NCI-H2196 (cell line): ENCODE results near the gene TBP.

ENCODE experiments used
- DNase-seq: peaks from one replicate; lab custom pipeline; 2025; ENCODE audit not compliant: unreplicated experiment; lab: John Stamatoyannopoulos, UW

The TBP gene

DNA sequence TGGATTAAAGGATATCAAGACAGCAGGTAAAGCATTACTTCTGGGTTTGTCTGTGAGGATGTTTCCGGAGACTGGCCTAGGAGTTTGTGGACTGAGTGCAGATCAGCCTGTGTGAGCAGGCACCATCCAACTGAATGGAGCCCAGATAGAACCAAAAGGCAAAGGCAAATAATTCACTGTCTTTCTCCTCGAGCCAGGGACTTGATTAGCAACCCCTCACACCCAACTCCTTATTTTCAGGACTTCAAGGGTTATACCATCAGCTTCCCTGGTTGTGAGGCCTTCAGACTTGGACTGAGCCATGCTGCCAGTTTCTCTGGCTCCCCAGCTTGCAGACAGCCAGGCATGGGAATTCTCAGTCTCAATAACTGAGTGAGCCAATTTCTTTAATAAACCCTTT, 20.4 kb upstream of the TBP start:
- DNase-seq, result no peak

DNA sequence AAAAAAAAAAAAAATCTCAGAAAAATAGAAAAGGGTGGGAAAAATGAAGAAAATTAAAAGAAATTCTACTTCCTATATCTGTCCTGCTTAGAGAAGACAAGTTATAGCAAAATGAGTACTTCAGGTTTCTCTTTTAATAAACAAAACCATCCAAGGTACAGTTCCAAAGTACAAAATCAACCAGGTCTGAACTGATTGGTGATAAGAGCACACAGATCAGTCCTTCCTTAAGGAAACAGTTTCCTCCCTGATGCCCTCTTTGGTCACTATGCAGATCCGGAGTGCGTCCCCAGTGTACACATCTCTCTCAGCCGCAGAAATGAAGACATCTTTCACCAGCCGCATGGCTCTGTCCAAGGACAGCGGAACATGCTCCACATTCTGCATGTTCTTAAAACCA, 19.2 kb upstream of the TBP start:
- no peak for DNase-seq

DNA sequence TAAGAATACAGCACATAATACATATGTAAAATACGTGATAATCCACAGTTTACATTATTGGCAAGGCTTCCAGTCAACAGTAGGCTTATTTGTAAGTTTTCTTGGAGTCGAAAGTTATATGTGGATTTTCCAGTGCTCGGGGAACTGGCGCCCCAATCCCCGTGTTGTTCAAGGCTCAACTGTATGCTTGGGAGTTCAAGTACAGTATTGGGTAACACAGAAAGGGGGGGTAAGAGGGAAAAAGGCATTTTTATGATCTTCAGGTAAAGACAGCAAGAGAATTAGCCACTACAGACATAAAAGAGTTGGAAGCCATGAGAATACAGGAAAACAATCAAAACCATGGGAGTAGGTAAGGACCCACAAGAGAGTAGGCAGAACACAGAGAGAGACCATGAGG, 17.5 kb upstream of the TBP start:
- no peak for DNase-seq

DNA sequence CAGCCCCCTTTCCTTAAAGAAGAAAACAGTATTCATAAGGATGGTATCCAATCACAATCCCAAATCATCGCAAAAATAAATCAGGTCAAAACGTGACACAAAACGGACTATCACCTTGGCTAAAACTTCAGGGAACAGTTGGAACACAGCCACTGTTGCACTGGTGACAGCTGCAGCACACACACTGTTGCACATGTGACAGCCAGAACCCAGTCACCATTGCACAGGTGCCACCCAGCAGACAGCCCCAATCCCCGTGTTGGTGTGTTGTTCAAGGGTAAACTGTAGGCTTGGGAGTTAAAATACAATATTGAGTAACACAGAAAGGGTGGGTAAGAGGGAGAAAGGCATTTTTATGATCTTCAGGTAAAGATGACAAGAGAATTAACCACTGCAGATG, 16.8 kb upstream of the TBP start:
- no peak for DNase-seq

DNA sequence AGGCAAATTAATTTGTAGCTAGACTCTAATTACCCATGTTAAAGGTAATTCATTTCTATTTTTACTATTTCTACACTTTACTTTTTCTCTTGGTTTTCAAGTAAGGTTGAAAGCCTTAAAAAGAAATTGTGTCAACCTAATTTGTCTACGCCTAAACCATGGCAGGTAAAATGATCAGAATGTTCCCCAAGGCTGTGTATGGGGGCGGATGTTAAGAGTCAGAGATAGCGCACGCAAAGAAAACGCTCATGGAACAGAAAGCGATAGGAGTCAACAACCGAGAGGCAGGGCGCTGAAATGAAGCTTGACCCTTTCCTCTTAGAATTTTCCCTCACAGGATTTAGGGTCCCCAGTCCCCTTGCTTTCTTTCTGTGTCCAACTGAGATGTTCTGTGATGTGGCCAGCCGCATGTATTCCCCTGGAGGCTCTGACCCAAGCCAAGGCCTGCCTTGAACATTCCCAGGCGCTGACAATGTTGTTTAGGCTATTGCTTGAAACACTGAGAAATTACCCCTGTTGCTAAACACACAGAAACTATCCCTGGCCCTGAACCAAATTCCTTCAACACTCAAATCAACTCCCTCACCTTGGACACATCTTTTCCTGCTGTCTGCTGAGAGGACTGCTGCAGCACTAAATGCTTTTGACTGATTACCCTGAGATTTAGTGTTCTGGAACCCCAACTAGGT, 12.0 kb upstream of the TBP start:
- DNase-seq, result no peak

DNA sequence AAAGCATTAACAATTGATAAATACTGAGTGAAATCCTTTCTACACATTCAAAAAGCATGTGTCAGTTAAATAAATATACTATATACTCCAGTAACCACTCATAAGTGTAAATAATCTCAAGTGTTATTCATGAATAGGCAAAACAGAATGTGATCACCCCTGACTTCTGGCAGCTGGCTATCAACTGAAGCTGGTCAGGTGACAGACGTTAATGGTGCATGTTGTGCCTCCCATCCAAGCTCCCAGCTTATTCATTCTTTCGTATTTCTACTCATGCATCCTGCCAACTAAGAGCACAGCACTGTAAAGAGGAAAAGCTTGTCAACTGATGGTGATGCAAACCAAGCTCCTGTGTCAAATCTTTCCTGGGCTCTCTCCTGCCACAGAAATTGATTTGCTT, 8.8 kb upstream of the TBP start:
- DNase-seq, result peak; percentile 68

DNA sequence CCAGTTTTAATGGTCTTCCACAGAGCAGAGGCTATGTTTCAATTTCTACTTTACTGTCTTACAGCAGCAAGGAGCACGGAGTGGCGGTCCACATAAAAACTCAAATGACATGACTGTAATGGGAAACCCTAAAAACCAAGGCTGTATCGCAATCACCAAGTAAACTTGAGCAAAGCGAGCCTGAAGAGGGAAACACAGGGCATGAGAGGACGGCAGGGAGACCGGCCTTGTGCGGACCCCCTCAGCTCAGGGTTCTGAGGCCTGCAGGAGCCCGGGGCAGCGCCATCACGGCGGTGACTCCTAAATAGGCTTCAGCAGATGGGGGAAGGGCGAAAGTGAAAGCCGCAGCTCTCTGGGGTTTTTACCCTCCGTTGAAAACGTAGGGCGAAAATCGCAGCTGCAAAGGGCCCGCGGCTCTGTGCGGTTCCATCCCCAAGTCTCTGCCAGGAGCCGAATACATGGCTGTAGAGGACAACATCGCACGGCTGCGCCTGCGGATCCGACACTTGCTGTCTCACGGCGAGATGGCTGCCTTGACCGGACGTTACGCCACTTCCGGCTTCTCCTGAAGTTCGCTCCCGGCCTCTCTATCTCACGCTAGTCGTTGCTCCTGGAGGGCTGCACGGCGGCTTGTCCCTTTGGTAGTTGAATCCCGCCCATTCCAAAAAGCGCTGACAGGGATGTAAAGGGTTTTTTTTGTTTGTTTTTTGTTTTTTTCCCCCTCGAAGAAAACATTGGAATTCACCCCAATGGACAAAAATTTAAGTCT, 1.2 kb upstream of the TBP start, which contains the start of gene PSMB1:
PSMB1 (minus strand) TSS at position 543 of the 769 bp plus-strand sequence; CDS start at position 478, 65 bp downstream.
- peak; percentile 78 for DNase-seq

DNA sequence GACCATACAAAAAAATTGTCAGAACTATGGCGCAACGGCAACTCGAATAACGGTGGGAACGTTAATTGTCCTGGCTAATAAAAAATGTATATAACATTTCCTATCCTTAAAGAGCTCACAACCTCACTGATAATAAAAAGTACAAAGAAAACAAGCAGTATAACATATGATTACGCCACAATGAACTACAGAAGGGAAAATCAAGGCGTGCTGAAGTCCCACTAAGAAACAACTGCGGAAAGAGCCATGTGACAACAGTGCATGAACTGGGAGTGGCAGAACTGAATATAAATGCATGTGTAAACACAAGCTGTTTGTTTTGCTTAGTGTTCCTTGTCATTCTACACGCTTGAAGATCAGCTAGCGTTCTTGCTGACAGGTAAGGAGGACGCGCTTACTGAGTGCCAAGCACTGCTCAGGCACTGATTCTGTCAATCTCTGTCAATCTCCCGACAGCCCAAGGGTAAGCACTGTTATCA, 596 bp upstream of the TBP start:
- DNase-seq, result peak; percentile 38

DNA sequence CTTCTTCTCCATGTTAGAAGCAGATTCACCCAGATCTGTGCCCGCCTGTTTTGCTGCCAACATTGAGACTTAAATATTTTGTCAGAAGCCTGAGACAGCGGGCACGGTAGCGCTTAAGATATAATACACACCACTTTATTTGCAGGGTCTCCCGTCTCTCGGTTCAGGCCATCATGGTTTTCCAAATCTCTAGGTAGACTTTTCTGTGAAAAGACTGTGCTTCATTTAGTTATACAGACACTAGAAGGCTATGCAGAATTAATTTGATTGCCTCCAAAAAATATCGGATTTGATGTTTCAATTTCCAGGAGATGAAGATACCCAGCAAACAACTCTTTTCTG, 598 bp downstream of the TBP start:
- DNase-seq, result no peak

DNA sequence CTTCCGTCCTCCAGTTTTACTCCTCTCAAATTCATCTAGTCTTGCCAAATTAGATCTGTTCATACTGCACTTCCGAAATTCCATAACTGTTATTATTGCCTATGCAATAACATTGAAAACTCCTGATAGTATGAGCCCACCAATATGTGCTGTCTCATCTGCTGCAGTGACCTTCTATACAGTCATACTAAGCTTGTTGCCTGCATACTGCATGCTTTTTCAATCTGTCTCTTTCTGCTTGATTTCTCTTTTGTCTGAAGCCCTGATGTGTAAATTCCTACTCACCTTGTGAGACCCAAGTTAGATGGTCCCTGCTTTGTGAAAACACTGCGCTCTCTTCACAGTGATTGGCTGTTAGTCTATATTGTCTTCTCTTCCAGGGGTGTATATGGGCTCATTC, 1.1 kb downstream of the TBP start:
- DNase-seq, result no peak

DNA sequence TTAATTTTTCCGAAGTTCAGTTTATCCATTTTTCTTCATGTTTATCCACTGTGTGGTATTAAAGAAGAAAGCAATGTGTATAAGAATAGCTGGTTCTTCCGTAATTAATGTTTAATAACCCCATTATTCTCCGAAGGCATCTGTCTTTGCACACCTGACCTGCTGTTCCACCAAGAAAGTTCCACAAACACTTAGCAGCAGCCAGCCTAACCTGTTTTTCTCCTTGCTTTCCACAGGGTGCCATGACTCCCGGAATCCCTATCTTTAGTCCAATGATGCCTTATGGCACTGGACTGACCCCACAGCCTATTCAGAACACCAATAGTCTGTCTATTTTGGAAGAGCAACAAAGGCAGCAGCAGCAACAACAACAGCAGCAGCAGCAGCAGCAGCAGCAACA, 7.4 kb downstream of the TBP start:
- no peak for DNase-seq

DNA sequence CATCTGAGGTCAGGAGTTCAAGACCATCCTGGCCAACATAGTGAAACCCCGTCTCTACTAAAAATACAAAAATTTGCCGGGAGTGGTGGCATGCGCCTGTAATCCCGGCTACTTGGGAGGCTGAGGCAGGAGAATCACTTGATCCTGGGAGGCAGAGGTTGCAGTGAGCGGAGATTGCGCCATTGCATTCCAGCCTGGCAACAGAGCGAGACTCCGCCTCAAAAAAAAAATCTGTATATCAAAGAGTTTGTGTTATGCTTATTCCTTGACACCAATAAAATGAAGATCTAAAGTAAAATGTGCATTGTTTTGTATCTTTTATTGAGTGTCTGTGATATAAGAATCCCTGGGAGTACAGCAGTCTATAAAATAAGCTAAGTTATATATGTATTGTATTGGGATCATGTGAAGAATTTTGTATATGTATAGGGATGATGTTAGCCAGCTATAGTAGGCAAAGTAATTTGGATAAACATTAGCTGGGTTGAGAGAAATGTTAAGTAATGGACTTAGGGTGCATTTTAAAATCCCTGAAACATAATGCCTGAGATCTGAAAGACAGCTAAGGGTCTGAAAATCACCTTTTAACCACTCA, 10.9 kb downstream of the TBP start:
- no peak for DNase-seq

DNA sequence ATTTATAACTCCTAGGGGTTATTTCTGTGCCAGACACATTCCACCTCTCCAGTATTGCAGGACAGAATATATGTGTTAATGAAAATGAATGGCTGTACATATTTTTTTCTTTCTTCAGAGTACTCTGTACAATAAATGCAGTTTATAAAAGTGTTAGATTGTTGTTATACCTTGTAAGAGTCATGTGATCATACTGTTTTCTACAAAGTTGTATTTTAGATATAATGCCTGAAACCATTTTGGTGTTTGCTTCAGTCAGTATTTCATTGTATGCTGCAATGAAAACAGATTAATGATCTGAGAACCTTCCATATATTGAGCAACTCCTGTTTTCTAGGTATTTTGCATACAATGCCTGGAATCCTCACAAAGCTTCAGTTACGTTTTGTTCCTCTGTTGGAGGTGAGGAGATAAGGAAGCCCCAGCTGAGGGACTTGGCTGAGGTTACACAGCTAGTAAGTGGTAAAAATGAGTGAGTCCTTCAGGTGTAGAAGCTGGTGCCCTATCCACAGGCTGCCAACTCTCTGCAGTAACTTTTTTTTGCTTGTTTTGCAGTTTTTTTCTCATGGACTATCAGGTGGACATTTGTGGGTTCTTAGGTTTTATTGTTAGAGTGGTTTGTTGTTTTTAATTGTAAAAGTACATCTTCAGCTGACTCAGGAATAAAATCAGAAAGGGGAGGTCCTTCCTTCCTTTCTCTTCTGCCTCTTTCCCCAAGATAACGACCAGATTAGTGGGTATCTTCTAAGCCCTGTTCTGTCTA, 18.7 kb downstream of the TBP start:
- DNase-seq, result no peak

DNA sequence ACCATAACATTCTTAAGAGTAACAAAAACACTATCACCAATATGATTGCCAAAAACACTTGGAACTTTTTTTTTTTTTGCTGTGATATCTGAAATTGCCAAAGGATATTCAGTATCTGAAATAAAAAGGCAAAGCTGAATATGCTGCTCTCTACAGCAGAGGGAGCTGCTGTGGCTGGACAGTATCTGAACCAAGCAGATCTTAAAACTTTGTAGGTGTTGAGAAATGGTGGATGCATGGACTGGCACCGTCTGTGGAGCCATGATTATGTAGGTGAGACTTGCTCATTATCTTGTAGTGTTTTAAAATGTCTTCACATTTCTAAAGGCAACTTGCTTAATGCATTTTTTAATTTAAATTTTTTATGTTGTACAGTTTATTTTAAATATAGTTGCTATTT, 21.1 kb downstream of the TBP start:
- no peak for DNase-seq

DNA sequence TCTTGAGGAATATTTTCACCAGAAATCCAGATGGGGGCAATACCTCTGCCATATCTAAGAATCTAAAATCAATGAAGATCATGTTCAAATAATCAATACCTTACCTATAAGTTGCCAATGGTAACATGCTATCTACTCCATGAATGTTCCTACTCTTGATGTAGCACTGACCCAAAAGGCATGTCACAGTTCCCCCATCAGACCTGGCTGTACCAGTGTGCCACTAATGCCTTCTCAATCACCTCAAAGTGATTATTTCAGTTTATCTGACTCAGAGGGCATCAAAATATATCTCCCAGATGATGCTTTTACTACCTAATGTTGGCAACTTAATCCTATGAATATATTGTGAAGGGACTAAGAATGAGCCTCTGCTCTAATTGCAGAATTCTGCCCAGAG, 24.7 kb downstream of the TBP start:
- no peak for DNase-seq

DNA sequence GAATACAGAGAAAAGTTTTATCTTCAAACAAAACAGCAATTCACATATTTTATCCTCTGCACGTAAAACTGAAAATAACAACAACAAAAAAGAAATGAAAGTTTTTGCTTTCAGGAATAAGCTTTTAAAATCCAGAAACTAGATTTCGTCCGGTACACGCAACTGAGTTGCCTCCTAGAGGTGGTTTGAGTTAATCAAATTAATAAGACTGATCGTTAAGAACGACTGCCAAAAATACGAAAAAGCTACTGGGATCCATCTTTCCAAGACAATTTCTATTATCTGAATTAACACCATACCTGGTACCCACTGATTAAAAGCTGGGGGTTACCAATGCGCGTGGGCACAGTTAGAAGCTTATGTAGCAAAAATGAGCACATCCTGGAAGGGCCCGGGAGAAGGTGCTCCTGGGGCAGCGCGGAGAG, 29.6 kb downstream of the TBP start:
- no peak for DNase-seq

DNA sequence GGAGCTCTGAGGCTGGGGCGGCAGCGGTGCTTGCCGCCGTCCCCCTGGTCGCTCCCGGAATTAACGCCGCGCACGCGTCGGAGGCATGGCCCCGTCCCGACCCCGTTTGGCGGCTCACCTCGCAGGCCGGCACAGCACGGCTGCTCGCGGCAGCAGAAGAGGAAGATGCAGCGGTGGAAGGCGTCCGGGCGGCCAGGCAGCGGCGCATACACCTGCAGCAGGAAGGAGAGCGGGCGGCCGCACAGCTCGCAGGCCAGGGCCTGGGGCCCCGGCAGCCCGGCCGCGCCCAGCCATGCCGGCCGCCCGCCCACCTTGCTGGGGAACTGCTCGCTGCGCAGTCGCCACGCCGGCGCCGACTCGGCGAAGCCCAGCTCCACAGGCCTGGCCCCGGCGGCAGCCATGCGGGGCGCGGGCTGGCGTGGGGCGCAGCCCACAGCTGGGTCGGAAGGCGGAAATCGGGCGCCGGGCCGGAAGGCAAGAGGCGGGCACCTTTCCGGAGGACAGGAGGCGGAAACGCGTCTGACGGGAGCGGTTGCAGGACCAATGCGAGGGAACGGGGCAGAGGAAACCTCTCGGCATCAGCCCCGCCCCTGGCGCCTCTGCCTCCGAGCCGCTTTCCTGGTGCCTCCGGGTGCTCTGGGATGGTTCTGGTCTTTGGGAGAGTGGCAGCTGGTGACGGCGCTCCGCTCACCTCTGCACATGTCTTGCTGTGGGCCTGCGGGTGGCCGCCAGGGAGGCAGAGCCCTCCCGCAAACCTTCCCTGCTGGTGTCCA, 30.2 kb downstream of the TBP start, which contains the start of gene PDCD2:
PDCD2 (minus strand) TSS at position 457 of the 773 bp plus-strand sequence; CDS start at position 401, 56 bp downstream.
- DNase-seq, result peak; percentile 74

DNA sequence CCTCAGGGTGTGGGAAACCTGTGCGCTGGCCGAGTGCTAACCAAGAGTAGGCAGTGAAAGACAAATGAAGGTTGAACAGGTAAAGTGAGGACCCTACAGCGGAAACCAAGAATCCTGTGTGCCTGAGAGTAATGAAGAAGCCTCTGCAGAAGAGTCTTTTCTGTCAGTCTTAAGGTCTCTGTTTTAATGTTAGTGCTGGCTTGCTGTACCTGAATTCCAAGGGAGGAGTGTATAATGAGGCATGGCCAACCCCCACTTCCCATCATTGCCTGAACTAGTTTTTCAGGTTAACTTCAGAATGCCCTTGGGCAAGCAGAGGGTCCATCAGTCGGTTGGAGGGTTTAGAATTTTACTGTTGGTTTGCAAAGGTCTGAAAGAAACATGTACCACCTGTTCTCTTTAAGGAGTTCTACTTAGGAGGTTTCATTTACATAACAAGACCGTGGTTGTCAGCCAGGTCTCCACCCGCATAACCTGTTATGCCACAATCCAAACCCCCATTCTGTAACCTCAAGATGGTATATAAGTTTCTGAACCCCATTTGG, 30.9 kb downstream of the TBP start:
- no peak for DNase-seq

DNA sequence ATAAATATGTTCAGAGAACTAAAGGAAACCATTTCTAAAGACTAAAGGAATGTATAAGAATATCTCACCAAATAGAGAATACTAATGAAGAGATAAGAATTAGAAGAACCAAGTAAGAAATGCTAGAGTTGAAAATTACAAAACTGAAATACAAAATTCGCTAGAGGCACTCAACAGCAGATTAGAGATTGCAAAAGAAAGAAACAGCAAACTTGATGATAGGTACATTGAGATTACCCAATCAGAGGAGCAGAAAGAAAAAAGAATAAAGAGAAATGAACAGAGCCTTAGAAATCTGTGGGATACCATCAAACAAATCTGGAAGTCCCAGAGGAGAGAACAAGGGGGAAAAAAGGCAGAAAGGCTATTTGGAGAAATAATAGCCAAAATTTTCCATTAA, 36.6 kb downstream of the TBP start:
- no peak for DNase-seq

DNA sequence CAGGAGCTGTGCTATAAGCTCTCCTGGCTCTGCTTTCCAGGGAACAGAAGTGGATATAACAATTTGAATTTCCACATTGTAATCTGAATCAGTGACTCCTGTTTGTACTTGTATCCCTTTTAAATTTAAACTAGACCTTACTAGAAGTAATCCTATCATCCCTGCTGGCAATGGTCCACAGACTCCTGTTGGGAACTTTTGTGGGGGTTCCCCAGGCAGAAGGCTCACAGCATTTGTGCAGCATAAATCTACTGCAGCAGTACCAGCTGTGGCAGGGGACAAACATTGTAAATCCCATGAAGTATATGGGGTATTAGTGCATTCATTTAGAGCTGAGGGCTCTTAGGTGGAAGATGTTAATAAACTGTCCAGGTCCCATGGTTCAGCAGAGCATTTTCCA, 42.3 kb downstream of the TBP start:
- DNase-seq, result no peak
